ENCODE results near the gene TSHZ1.

- no peak for TF ChIP-seq YY1 (IDR thresholded peaks at IDR 0.05)
- no peak for TF ChIP-seq RXRA (IDR thresholded peaks at IDR 0.05)
- no peak for TF ChIP-seq CTCF (IDR thresholded peaks at IDR 0.05; ENCODE audit: low read depth, low read length, missing input control)
Measured at GRCh38 chr18:75253784-75254183, 43.2 kb downstream of the TSHZ1 start.
